K562 (cell line): ENCODE results near the gene VSIG4. TPM values are rescaled to one million over a fixed set of nuclear protein-coding genes. Genes with fewer than 3 reads are reported as not detected.

ENCODE experiments used
- ATAC-seq: fragments of 200-7000 bp; cut with Tn5 transposase; 3 replicates; pipeline ENCODE4 v1.9.1; 2020; ENCODE audit warnings: moderate library complexity
- BruUV-seq: library from RNA; stranded (reverse); fragments of 400-500 nt; replicated peaks from 2 replicates; lab custom pipeline; 2021; lab: Mats Ljungman, UMichigan
- CTCF ChIA-PET: fragments of 300-600 bp; formaldehyde crosslinking; extraction: SDS; loops from one replicate; lab custom pipeline; 2021; ENCODE audit warnings: low intra/inter-chr PET ratio; lab: Yijun Ruan, JAX
- POLR2A ChIA-PET: fragments of 300-600, 350-650 bp; sonication (Branson Sonifier 250); formaldehyde crosslinking; extraction: SDS; loops from one replicate; lab custom pipeline; 2021; ENCODE audit warnings: antibody characterized with exemption, inconsistent platforms; lab: Yijun Ruan, JAX
- DNase-seq, 4 experiments: peaks; one replicate each; pipeline versions ENCODE4 v3.0.0 to v3.0.0-alpha.2; 2011 to 2018; ENCODE audit warnings: low spot score in 3 of 4, mixed read lengths in 3 of 4; ENCODE audit errors: extremely low read depth in 1 of 4
- FAIRE-seq: peaks from 2 replicates; lab custom pipeline; 2011; peaks lifted over from hg19 to GRCh38; lab: Jason Lieb, UNC
- H2AFZ ChIP-seq: 2 replicates; pipeline ENCODE4 v1.6.0; 2011; ENCODE audit warnings: low read depth, low read length, control low read depth, inconsistent platforms
- H3K27ac ChIP-seq: fragments of 200-600 bp; 3 replicates; pipeline ENCODE4 v1.8.0; 2011; ENCODE audit warnings: low read depth, mild to moderate bottlenecking, control low read depth, inconsistent platforms, low read length, moderate library complexity, mixed read lengths; ENCODE audit errors: extremely low read depth
- H3K27me3 ChIP-seq, 2 experiments: fragments of 300-600 bp in 1 of 2; 2 replicates in 1 of 2; 3 replicates in 1 of 2; pipeline versions ENCODE4 v1.6.0 to v1.8.0; 2011; ENCODE audit warnings: inconsistent platforms in 2 of 2, low read length in 2 of 2, mild to moderate bottlenecking in 1 of 2, mixed read lengths in 1 of 2, moderate library complexity in 1 of 2; ENCODE audit not compliant: control insufficient read depth in 2 of 2, insufficient read depth in 2 of 2
- H3K36me3 ChIP-seq: fragments of 300-600 bp; 3 replicates; pipeline ENCODE4 v1.8.0; 2011; ENCODE audit warnings: mild to moderate bottlenecking, low read length, inconsistent platforms; ENCODE audit not compliant: control insufficient read depth, insufficient read depth
- H3K4me1 ChIP-seq, 2 experiments: fragments of 200-600 bp in 1 of 2; replicated peaks in 1 of 2; 2 replicates in 1 of 2; 3 replicates in 1 of 2; pipeline versions ENCODE4 v1.5.1 to v1.8.0; 2011; ENCODE audit warnings: inconsistent platforms in 2 of 2, low read length in 2 of 2, mild to moderate bottlenecking in 1 of 2, mixed read lengths in 1 of 2, moderate library complexity in 1 of 2; ENCODE audit not compliant: control insufficient read depth in 2 of 2, insufficient read depth in 2 of 2
- H3K4me2 ChIP-seq: 2 replicates; pipeline ENCODE4 v1.6.1; 2011; ENCODE audit warnings: low read length, control low read depth, inconsistent platforms, mixed read lengths; ENCODE audit not compliant: insufficient read depth
- H3K4me3 ChIP-seq: fragments of 200-600 bp; sonication (generic), shearing (Covaris generic); 2 replicates; pipeline ENCODE4 v1.5.1; 2016; ENCODE audit warnings: control low read depth, inconsistent platforms
- H3K79me2 ChIP-seq: fragments of 200-600 bp; 3 replicates; pipeline ENCODE4 v1.8.0; 2011; ENCODE audit warnings: low read length, inconsistent platforms; ENCODE audit not compliant: control insufficient read depth, insufficient read depth
- H3K9ac ChIP-seq, 2 experiments: 2 replicates each; pipeline versions ENCODE4 v1.6.0 to v1.6.1; 2011; ENCODE audit warnings: low read depth in 2 of 2, low read length in 2 of 2, control low read depth in 1 of 2, inconsistent platforms in 1 of 2, mild to moderate bottlenecking in 1 of 2, mixed read lengths in 1 of 2; ENCODE audit not compliant: insufficient read depth in 1 of 2
- H3K9me1 ChIP-seq: one replicate; pipeline ENCODE4 v1.6.0; 2011; ENCODE audit warnings: inconsistent platforms, mild to moderate bottlenecking, low read length, moderate library complexity; ENCODE audit not compliant: control insufficient read depth, insufficient read depth
- H3K9me3 ChIP-seq: replicated peaks from 2 replicates; pipeline ENCODE4 v1.5.1; 2011; ENCODE audit warnings: low read depth, low read length, inconsistent platforms; ENCODE audit not compliant: control insufficient read depth, insufficient read depth
- H4K20me1 ChIP-seq: replicated peaks from 2 replicates; pipeline ENCODE4 v1.6.1; 2011; ENCODE audit warnings: low read length, inconsistent platforms, mixed read lengths; ENCODE audit not compliant: control insufficient read depth, insufficient read depth
- DACH1 ChIP-seq: fragments of 450-650 bp; IDR thresholded peaks from 2 replicates; pipeline ENCODE4 v1.6.1; 2018; ENCODE audit not compliant: partially characterized antibody
- ELF4 ChIP-seq: fragments of 450-650 bp; formaldehyde crosslinking; IDR thresholded peaks from 2 replicates; pipeline ENCODE4 v1.4.0; 2022; ENCODE audit warnings: missing genetic modification characterization
- HEY1 ChIP-seq: fragments of 250-450 bp; sonication (Bioruptor Pico); IDR thresholded peaks from 2 replicates; pipeline ENCODE4 v1.5.0; 2020; ENCODE audit warnings: mild to moderate bottlenecking, moderate library complexity, borderline replicate concordance
- JUN ChIP-seq, 2 experiments: sonication (generic) in 1 of 2; formaldehyde crosslinking in 1 of 2; IDR thresholded peaks; 2 replicates each; pipeline versions ENCODE4 v1.6.1 to v1.8.0; 2012 to 2022; ENCODE audit warnings: borderline replicate concordance in 2 of 2, mild to moderate bottlenecking in 2 of 2, improper control_type of control experiment in 1 of 2, low read depth in 1 of 2, low read length in 1 of 2, missing genetic modification reagents in 1 of 2
- MYBL2 ChIP-seq, 2 experiments: fragments of 450-650 bp in 1 of 2; sonication (generic) in 1 of 2; formaldehyde crosslinking in 1 of 2; IDR thresholded peaks; 2 replicates each; pipeline versions ENCODE4 v1.6.1 to v1.8.1; 2017 to 2022; ENCODE audit warnings: borderline replicate concordance in 1 of 2, inconsistent platforms in 1 of 2, low read depth in 1 of 2, mild to moderate bottlenecking in 1 of 2, missing genetic modification reagents in 1 of 2, moderate library complexity in 1 of 2
- NFATC3 ChIP-seq: fragments of 450-650 bp; IDR thresholded peaks from 2 replicates; pipeline ENCODE4 v1.6.1; 2017; ENCODE audit warnings: mild to moderate bottlenecking
- SMARCA4 ChIP-seq: fragments of 450-650 bp; IDR thresholded peaks from 2 replicates; pipeline ENCODE4 v1.6.1; 2016
- SRSF7 ChIP-seq: fragments of 200-400 bp; formaldehyde crosslinking; optimal IDR thresholded peaks from 2 replicates; pipeline ENCODE3; 2017; ENCODE audit warnings: mild to moderate bottlenecking, low read depth, low read length
- STAG1 ChIP-seq: sonication (generic); formaldehyde crosslinking; IDR thresholded peaks from 2 replicates; pipeline ENCODE4 v1.5.0; 2020; ENCODE audit warnings: missing genetic modification reagents, borderline replicate concordance
- TCFL5 ChIP-seq: fragments of 250-450 bp; sonication (Bioruptor Pico); conservative IDR thresholded peaks from 2 replicates; pipeline ENCODE4 v1.6.1; 2021; ENCODE audit warnings: mild to moderate bottlenecking, moderate library complexity, matching md5 sums
- TEAD4 ChIP-seq, 2 experiments: sonication (generic) in 1 of 2; formaldehyde crosslinking in 1 of 2; IDR thresholded peaks; 2 replicates each; pipeline versions ENCODE4 v1.6.1 to v1.8.0; 2012 to 2022; ENCODE audit warnings: borderline replicate concordance in 1 of 2, inconsistent platforms in 1 of 2, low read length in 1 of 2, mild to moderate bottlenecking in 1 of 2, missing genetic modification reagents in 1 of 2
- ZBTB17 ChIP-seq: fragments of 450-650 bp; formaldehyde crosslinking; IDR thresholded peaks from 2 replicates; pipeline ENCODE4 v1.4.0; 2020; ENCODE audit warnings: mild to moderate bottlenecking
- ZC3H4 ChIP-seq: sonication (generic); formaldehyde crosslinking; IDR thresholded peaks from 2 replicates; pipeline ENCODE4 v1.9.0; 2021; ENCODE audit warnings: missing genetic modification reagents, borderline replicate concordance
- ZNF609 ChIP-seq: sonication (generic); formaldehyde crosslinking; IDR thresholded peaks from 2 replicates; pipeline ENCODE4 v1.8.1; 2023; ENCODE audit warnings: missing genetic modification reagents, mild to moderate bottlenecking, borderline replicate concordance
- WGBS: fragments of 100-300 bp; shearing (Covaris generic); methylation state at CpG from one replicate; pipeline ENCODE4 v1.1.6; 2016; ENCODE audit warnings: low coverage, mixed read lengths; ENCODE audit not compliant: insufficient coverage; ENCODE audit errors: missing lambda C conversion rate; 5-methylcytosine and 5-hydroxymethylcytosine counted together
- in situ Hi-C: fragments of 300-500 bp; cut with MboI; formaldehyde crosslinking; loops from 4 replicates; pipeline ENCODE4 v1.15.0; 2018; ENCODE audit warnings: inconsistent platforms, mixed read lengths
- intact Hi-C: fragments of 100-400 bp; cut with micrococcal nuclease; formaldehyde crosslinking; loops from 2 replicates; pipeline ENCODE4 v1.14.2; 2022
- polyA plus RNA-seq, 8 experiments: library from polyadenylated mRNA; depleted of rRNA in 4 of 8; stranded (reverse) in 5 of 8; unstranded in 3 of 8; fragments of >200 nt; fragmentation: Nextera tagmentation in 2 of 8; fragmentation: Illumina TruSeq in 1 of 8; extraction: Ambion mirVana in 2 of 8; extraction: Trizol in 1 of 8; gene quantifications; 2 replicates each; pipeline versions ENCODE4 v1.2.1 to v1.2.3, GENCODE V29; 2011 to 2014; ENCODE audit warnings: inconsistent platforms in 1 of 8, missing spikeins in 1 of 8
- total RNA-seq, 7 experiments: library from RNA; depleted of rRNA in 6 of 7; stranded (reverse); fragments of >200 nt in 6 of 7; fragmentation: Illumina TruSeq in 2 of 7; extraction: Trizol in 2 of 7; gene quantifications; 2 replicates each; pipeline versions ENCODE4 v1.2.1 to v1.2.3, GENCODE V29; 2011 to 2021; ENCODE audit warnings: low replicate concordance in 1 of 7

Gene VSIG4
- total and polyA plus RNA-seq, 9 of the 15 experiments (the other 6 are each of a cell fraction or from before 2014, with no cell fraction given): 0.22 to 1.6 (median 0.46) TPM; not detected in 1

GRCh38 chrX:66074920-66075879 lies 35.3 kb upstream of the VSIG4 start:
- H3K27me3 ChIP-seq: no peaks in the 10 kb centered on the region
- in situ Hi-C loops (no loop called here), intact Hi-C loops (no loop called here)
- 38% methylated on average over 19 of the region's 24 CpGs for WGBS
- peak overlapping the region; percentile 55 for H3K4me2 ChIP-seq
- H3K27ac ChIP-seq: peak overlapping the region; percentile 41; the same call in 1 of the 3 replicates
- BruUV-seq: no TSS peak
- H2AFZ ChIP-seq: peak overlapping the region; percentile 91
- POLR2A ChIA-PET: interaction anchor here (1.6 kb wide), 1 partner anchor 10 kb away, joined by 6 read pairs; no protein-coding TSS in a partner anchor
- no peak overlapping the region for H3K9ac ChIP-seq
- DNase-seq (peak in 1 of 4 experiments; percentile 28), FAIRE-seq (peak; percentile 80), ATAC-seq (no peak)
- no peaks in the 10 kb centered on the region for H4K20me1 ChIP-seq
- no peaks in the 10 kb centered on the region for H3K79me2 ChIP-seq
- H3K9me3 ChIP-seq: no peaks in the 10 kb centered on the region
- H3K9me1 ChIP-seq: no peaks in the 10 kb centered on the region
- no peaks in the 10 kb centered on the region for H3K36me3 ChIP-seq
- H3K4me3 ChIP-seq: no peak overlapping the region
- CTCF ChIA-PET: no interaction called here
- peaks cover 0 to 5% of the 10 kb centered on the region in 2 experiments; a peak in 2 of 5 replicates for H3K4me1 ChIP-seq
- TF ChIP-seq ZBTB17 (CRISPR knock-in tag): no peak
- 0 out of 2 replicates have a peak, but pooled peaks have one; percentile 18 for TF ChIP-seq JUN (IDR thresholded peaks at IDR 0.05; ENCODE audit: borderline replicate concordance, low read depth, low read length)
- no peak for TF ChIP-seq JUN (CRISPR knock-in tag; IDR thresholded peaks at IDR 0.05; ENCODE audit: borderline replicate concordance)
- TF ChIP-seq NFATC3: no peak
- no peak for TF ChIP-seq MYBL2 (IDR thresholded peaks at IDR 0.05; ENCODE audit: low read depth)
- no peak for TF ChIP-seq MYBL2 (CRISPR knock-in tag; IDR thresholded peaks at IDR 0.05; ENCODE audit: borderline replicate concordance)
- TF ChIP-seq TCFL5 (CRISPR knock-in tag): no peak
- TF ChIP-seq ELF4 (CRISPR knock-in tag): no peak
- no peak for TF ChIP-seq TEAD4 (IDR thresholded peaks at IDR 0.05; ENCODE audit: low read length)
- TF ChIP-seq TEAD4 (CRISPR knock-in tag; IDR thresholded peaks at IDR 0.05; ENCODE audit: borderline replicate concordance): no peak
- no peak for TF ChIP-seq STAG1 (CRISPR knock-in tag)
- no peak for TF ChIP-seq HEY1 (CRISPR knock-in tag)
- no peak for TF ChIP-seq SRSF7
- TF ChIP-seq ZNF609: no peak
- no peak for TF ChIP-seq ZC3H4 (CRISPR knock-in tag)
- TF ChIP-seq DACH1: no peak
- no peak for TF ChIP-seq SMARCA4
